Duodenal mucosa (tissue), 2 donors: ENCODE results near the gene CCDC85C.

ENCODE experiments used
- H3K27ac ChIP-seq: one replicate; pipeline ENCODE4 v1.7.0; 2013; ENCODE audit warnings: low read depth, low read length
- H3K27me3 ChIP-seq, 2 donors: one replicate each; pipeline ENCODE4 v1.7.0; 2013; ENCODE audit warnings: low read length in 2 of 2, control low read depth in 1 of 2; ENCODE audit not compliant: insufficient read depth in 2 of 2, control insufficient read depth in 1 of 2
- H3K36me3 ChIP-seq, 2 donors: one replicate each; pipeline ENCODE4 v1.7.0; 2013; ENCODE audit warnings: low read length in 2 of 2, control low read depth in 1 of 2; ENCODE audit not compliant: insufficient read depth in 2 of 2, control insufficient read depth in 1 of 2
- H3K4me1 ChIP-seq, 2 donors: one replicate each; pipeline ENCODE4 v1.7.0; 2013; ENCODE audit warnings: low read length in 2 of 2, control low read depth in 1 of 2; ENCODE audit not compliant: insufficient read depth in 2 of 2, control insufficient read depth in 1 of 2
- H3K4me3 ChIP-seq, 2 donors: one replicate each; pipeline ENCODE4 v1.7.0; 2013; ENCODE audit warnings: low read length in 2 of 2, low read depth in 1 of 2
- H3K9ac ChIP-seq, 2 donors: one replicate each; pipeline ENCODE4 v1.7.0; 2013; ENCODE audit warnings: low read length in 2 of 2, low read depth in 1 of 2
- H3K9me3 ChIP-seq, 2 donors: one replicate each; pipeline ENCODE4 v1.7.0; 2013; ENCODE audit warnings: low read length in 2 of 2, control low read depth in 1 of 2; ENCODE audit not compliant: control insufficient read depth in 1 of 2

Gene CCDC85C

DNA sequence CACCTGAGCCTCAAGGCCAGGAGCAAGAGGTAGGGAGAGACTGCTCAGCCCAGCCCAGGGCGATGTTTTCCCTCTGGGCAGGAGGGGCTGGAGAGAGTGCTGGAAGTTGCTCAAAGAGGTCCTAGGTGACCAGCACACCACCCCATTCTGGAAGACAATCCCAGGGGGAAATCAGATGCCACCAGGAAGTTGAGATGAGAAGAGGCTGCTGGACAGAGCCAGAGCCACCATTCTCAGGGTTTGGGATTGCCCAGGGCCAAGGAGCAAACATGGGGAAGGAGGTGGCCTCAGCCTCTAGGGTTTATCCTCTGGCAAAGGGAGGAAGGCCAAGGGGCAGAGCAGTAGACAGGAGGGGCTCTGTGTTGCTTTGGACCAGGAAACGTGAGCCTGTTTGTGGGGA is 11.6 kb downstream of the CCDC85C start:
- no peak overlapping the region for H3K27ac ChIP-seq
- H3K9ac ChIP-seq: no peak overlapping the region
- peaks cover 38 to 62% of the 10 kb centered on the region in 2 donors for H3K4me1 ChIP-seq
- no peaks in the 10 kb centered on the region for H3K9me3 ChIP-seq
- H3K36me3 ChIP-seq: no peaks in the 10 kb centered on the region
- H3K27me3 ChIP-seq: no peaks in the 10 kb centered on the region
- no peak overlapping the region for H3K4me3 ChIP-seq

DNA sequence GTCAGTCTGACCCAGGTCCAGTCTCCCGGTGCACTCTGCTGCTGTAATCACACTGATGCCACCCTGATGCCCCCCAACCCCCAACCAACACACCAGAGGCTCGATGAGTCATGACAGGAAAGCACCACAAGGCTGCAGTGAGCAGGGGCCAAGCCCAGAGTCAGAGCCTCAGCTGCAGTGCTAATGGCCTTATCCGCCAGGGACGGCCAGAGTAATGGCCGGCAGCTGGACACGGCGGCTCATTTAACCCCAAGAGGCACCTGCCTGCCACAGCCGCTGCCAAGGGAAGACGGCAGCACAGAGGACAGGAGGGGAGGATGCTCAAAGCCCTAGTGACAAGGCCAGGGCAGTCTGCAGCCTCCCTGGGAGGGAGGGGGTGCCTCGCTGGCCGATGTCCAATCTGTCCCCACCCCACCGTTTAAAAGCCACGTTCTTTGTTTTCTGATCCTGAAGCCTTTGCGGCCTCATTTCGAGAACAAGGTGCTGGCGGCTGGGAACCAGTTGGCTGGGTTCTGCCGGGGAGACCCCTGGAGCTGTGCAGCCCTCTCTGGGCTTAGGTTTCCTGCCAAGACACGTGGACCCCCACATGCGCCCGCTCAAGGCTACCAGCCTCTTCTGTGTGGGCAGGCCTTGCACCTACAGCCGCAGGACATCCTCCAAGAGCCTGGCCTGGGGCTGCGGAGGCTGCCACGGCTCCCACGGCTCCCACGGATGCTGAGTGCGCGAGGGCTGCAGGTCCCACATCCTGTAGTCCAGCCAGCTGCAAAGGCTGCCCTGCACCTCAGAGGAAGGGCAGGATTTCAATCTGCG is 13.1 kb downstream of the CCDC85C start:
- Histone ChIP-seq H3K9me3 (no peaks in the 10 kb centered on the region), H3K27me3 (no peaks in the 10 kb centered on the region), H3K4me1 (peaks cover 24 to 57% of the 10 kb centered on the region in 2 donors), H3K9ac (no peak overlapping the region), H3K27ac (no peak overlapping the region), H3K4me3 (no peak overlapping the region), H3K36me3 (no peaks in the 10 kb centered on the region)

DNA sequence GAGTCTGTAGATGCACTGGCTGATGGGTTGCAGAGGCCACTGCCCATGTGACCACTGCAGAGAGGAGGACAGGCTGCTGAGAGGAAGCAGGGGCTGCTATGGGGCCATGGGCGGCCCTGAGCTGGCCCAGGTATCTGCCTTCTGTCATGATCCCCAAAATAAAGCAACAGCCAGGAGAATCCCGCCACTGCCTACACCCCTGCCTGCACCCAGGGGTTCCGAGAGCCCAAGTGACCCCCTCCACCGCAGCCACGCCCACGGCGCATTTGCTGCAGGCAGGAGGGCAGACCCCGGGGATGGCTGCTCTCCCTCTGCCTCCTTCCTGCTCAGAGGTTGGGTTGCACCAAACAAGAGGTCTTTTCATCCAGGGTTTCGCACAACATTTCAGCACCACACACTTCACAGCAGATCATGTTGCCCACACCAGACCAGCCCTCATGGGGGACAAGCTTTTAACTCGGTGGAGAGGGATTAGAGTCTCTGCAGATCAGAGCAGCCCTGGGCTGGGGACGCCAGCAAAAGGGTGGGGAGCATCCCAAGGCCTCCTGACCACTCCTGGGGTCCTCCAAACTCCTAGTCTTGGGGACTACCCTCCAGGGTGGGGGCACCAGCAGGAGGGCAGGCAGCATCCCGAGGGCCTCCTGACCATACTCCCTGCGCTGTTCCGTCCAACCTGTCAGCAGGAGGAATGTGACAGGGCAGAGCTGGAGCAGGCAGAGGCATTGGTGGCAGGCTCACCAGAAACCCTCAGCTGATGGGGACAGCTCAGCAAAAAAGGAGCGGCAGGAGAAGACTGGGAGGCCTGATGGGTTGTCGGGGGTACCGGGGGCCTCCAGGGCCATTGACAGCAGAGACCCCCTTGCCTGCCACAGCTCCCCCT is 14.1 kb downstream of the CCDC85C start:
- Histone ChIP-seq H3K4me1 (peaks cover 19 to 54% of the 10 kb centered on the region in 2 donors), H3K27me3 (no peaks in the 10 kb centered on the region), H3K36me3 (no peaks in the 10 kb centered on the region), H3K27ac (no peak overlapping the region), H3K4me3 (no peak overlapping the region), H3K9me3 (no peaks in the 10 kb centered on the region), H3K9ac (no peak overlapping the region)

DNA sequence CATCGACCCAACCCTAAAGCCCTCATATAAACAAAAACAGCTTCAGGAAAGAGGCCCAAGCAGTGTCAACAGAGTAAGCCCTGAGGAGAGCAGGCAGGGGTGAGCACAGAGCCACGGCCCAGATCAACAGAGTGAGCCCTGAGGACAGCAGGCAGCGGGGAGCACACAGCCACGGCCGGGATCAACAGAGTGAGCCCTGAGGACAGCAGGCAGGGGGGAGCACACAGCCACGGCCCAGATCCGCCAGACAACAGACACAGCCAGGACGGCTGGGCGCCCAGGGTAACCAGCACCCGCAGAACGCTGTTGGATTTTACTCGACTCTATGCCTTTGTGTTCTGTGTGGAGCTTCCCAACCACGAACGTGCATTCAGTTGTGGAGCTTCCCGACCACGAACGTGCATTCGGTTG is 15.0 kb downstream of the CCDC85C start:
- no peak overlapping the region for H3K9ac ChIP-seq
- no peaks in the 10 kb centered on the region for H3K9me3 ChIP-seq
- H3K36me3 ChIP-seq: no peaks in the 10 kb centered on the region
- no peaks in the 10 kb centered on the region for H3K27me3 ChIP-seq
- H3K4me3 ChIP-seq: no peak overlapping the region
- peaks cover 10 to 46% of the 10 kb centered on the region in 2 donors for H3K4me1 ChIP-seq
- H3K27ac ChIP-seq: no peak overlapping the region

DNA sequence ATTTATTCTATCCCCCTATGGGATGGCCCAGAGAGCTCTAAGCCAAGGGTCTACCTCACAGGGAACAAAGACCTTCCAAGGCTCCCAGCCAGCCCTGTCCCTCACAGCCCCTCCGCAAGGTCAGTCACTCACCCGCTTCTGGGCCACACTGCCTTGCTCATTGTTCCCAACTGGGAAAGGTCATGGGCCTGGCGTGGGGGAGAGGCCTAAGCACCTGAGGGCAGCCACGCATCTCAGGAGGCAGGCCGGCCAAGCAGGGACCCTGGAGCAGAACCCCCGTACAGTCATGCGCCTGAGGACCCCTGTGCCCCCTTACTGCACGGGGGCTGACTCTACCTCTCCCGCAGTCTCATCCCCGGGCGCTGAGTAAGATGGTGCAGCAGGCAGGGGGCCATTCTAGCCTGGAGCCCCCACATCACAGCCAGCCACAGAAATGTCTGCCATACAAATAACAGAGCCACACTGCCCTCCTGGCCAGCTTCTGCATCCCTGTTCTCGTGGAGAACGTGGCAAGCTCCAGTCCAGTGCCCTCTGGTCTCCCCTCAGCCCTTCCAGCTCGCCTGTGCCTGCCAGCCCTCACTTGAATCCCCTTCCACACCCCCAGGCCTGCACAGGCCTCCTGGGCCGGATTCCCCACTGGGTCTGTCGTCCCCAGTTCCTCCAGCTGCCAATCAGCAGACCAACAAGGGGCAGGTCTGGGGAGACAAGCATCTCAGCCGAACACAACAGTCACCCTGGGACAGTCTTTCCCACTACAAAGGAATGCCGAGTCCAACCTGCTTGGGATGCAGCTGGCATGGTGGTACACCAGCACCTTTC is 16.3 kb downstream of the CCDC85C start:
- peaks cover 10 to 46% of the 10 kb centered on the region in 2 donors for H3K4me1 ChIP-seq
- H3K9me3 ChIP-seq: no peaks in the 10 kb centered on the region
- H3K27ac ChIP-seq: no peak overlapping the region

DNA sequence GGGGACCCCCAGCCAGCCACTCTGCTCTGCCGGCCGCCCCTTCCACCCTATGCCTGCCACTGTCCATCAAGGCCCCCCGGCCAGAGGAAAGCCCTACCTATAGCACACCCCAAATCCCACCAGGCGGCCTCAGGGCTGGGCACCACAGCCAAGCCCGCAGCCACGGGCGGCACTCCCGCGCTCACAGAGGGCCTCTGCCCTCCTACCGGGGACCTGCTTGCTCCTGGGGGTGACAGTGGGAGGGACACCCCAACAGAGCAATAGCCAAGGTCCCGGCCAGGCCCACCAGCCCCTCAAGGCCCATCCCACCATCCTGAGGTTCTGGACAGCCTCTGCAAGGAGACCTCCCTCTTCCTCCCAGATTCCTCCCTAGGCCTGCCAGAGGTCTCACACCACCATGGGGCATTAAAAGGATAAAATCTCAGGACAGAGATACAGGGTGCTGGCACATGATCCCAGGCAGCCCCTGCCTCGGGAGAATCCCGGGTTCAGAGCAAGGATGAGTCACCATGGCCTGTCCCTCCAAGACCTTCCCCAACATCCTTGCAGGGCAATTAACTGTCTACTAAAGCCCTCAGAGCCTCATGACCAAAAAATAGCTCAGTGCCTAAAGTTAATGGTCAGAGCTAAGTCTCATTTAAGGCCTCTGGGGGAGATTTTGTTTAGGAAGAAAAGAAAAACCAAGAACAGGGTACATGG is 17.1 kb downstream of the CCDC85C start:
- no peaks in the 10 kb centered on the region for H3K9me3 ChIP-seq
- no peaks in the 10 kb centered on the region for H3K36me3 ChIP-seq
- H3K27me3 ChIP-seq: no peaks in the 10 kb centered on the region
- H3K4me1 ChIP-seq: peaks cover 10 to 38% of the 10 kb centered on the region in 2 donors
- H3K9ac ChIP-seq: no peak overlapping the region
- H3K4me3 ChIP-seq: no peak overlapping the region
- H3K27ac ChIP-seq: no peak overlapping the region

More for the DNA sequence above, 16.3 kb downstream of the CCDC85C start:
- Histone ChIP-seq H3K9ac (no peak overlapping the region), H3K36me3 (no peaks in the 10 kb centered on the region), H3K27me3 (no peaks in the 10 kb centered on the region), H3K4me3 (no peak overlapping the region)

DNA sequence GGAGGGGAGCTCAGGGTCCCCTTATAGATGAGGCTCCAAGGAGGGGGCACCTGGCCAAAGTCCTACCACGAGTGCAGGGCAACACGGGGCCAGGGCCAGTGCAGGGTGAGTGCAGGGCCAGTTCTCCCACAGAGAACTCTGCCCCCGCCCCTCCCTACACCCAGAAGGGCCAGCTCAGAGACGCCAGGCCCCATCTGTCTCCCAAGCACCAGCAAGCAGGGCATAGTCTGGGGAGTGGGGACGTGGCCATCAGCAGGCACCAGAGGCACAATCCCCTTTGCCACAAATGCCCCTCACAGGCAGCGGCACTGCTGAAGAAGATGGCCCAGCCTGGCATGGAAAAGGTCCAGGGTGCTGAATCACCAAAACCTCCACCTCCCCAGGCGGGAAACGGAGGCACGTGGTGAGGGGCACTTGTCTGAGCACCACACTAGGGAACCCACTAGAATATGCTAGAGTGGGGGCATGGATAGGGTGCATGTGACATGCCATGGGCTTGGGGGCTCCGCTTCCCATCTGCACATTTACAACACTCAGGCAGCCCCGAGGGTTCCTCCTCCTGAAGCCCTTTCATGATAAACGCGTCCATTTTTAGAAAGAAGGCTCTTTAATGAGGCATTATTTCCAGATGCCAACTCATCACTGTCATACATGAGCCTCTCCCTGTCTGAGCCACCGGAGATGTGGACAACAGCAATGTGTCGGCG is 17.8 kb downstream of the CCDC85C start:
- Histone ChIP-seq H3K4me3 (no peak overlapping the region), H3K4me1 (peaks cover 12 to 38% of the 10 kb centered on the region in 2 donors), H3K9ac (no peak overlapping the region), H3K9me3 (no peaks in the 10 kb centered on the region), H3K27ac (no peak overlapping the region), H3K36me3 (no peaks in the 10 kb centered on the region), H3K27me3 (no peaks in the 10 kb centered on the region)

DNA sequence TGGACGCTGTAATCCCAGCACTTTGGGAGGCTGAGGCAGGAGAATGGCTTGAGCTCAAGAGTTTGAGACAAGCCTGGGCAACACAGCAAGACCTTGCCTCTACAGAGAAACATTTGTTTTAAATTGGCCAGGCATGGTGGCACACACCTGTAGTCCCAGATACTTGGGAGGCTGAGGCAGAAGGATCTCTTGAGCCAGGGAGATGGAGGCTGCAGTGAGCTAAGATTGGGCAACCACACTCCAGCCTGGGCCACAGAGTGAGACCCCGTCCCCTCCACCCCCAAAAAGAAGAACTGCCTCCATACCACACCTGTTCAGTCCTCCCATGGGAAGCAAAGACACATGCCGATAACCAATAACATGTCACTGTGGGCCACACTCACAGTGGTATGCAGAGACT is 19.2 kb downstream of the CCDC85C start:
- H3K4me1 ChIP-seq: peaks cover 14 to 32% of the 10 kb centered on the region in 2 donors
- no peak overlapping the region for H3K9ac ChIP-seq
- H3K27me3 ChIP-seq: no peaks in the 10 kb centered on the region
- no peak overlapping the region for H3K27ac ChIP-seq
- no peak overlapping the region for H3K4me3 ChIP-seq
- H3K36me3 ChIP-seq: no peaks in the 10 kb centered on the region
- H3K9me3 ChIP-seq: no peaks in the 10 kb centered on the region

DNA sequence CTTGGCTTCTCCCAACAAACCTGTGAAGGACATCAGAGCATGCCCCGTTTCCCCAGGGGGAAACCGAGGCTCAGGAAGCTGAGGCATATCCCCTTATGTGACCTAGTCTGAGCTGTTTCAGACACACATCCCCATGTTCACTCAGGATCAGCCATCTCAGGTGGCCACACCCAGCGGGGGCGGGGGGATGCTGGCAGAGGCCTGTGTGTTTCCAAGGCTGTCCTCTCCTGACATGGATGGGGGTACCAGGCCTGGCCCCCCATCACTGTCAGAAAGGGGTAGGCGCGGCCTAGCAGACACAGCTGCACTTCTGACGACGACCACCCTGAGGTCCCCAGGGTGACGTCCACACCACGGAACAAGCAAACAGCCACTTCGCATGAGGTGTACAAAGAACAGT is 22.1 kb downstream of the CCDC85C start:
- Histone ChIP-seq H3K36me3 (peaks cover 0 to 2% of the 10 kb centered on the region in 2 donors), H3K27ac (no peak overlapping the region), H3K27me3 (no peaks in the 10 kb centered on the region), H3K4me3 (no peak overlapping the region), H3K9ac (no peak overlapping the region), H3K9me3 (no peaks in the 10 kb centered on the region), H3K4me1 (peaks cover 39 to 46% of the 10 kb centered on the region in 2 donors)
